H1 (cell line): ENCODE results near the gene SERGEF. TPM values are rescaled to one million over a fixed set of nuclear protein-coding genes. Genes with fewer than 3 reads are reported as not detected.

Experiments used
- CTCF ChIA-PET: fragments of 300-600 bp; sonication (Branson Sonifier 250); formaldehyde crosslinking; loops from one replicate; lab custom pipeline; 2021; ENCODE audit not compliant: partially characterized antibody; lab: Charles Lee
- POLR2A ChIA-PET: fragments of 300-600 bp; sonication (Branson Sonifier 250); formaldehyde crosslinking; loops from one replicate; lab custom pipeline; 2021; ENCODE audit warnings: inconsistent platforms; ENCODE audit not compliant: partially characterized antibody; lab: Charles Lee
- DNase-seq, 2 experiments: peaks; one replicate each; pipeline versions ENCODE4 v3.0.0 to v3.0.0-alpha.2; 2010 to 2022; ENCODE audit warnings: low spot score in 2 of 2, low read depth in 1 of 2, mixed read lengths in 1 of 2
- FAIRE-seq: peaks from 2 replicates; lab custom pipeline; 2011; peaks lifted over from hg19 to GRCh38; lab: Jason Lieb, UNC
- H2AFZ ChIP-seq: 2 replicates; pipeline ENCODE4 v1.8.1; 2012; ENCODE audit warnings: low read length, inconsistent platforms
- H2AK5ac ChIP-seq: 2 replicates; pipeline ENCODE4 v1.6.1; 2013; ENCODE audit warnings: low read depth, low read length
- H2BK120ac ChIP-seq: replicated peaks from 2 replicates; pipeline ENCODE3; 2013; ENCODE audit warnings: low read depth, low read length, inconsistent platforms
- H2BK12ac ChIP-seq: 2 replicates; pipeline ENCODE4 v1.6.1; 2013; ENCODE audit warnings: low read depth, low read length
- H2BK15ac ChIP-seq: 2 replicates; pipeline ENCODE4 v1.6.1; 2013; ENCODE audit warnings: low read length
- H2BK20ac ChIP-seq: 2 replicates; pipeline ENCODE4 v1.6.1; 2013; ENCODE audit warnings: low read length
- H2BK5ac ChIP-seq: 2 replicates; pipeline ENCODE4 v1.6.1; 2013; ENCODE audit warnings: low read depth, low read length
- H3K14ac ChIP-seq: 2 replicates; pipeline ENCODE4 v1.6.1; 2013; ENCODE audit warnings: inconsistent platforms; ENCODE audit not compliant: insufficient read length
- H3K18ac ChIP-seq: 2 replicates; pipeline ENCODE4 v1.6.1; 2013; ENCODE audit warnings: low read length; ENCODE audit errors: extremely low read depth
- H3K23ac ChIP-seq: 2 replicates; pipeline ENCODE4 v1.6.1; 2013; ENCODE audit warnings: inconsistent platforms; ENCODE audit not compliant: insufficient read length
- H3K23me2 ChIP-seq: 2 replicates; pipeline ENCODE4 v1.6.1; 2013; ENCODE audit warnings: low read depth, low read length
- H3K27ac ChIP-seq: 2 replicates; pipeline ENCODE4 v1.6.1; 2011; ENCODE audit warnings: low read depth, low read length, inconsistent platforms
- H3K27me3 ChIP-seq, 4 experiments: replicated peaks in 1 of 4; 1 replicate in 1 of 4; 2 replicates in 3 of 4; pipeline versions ENCODE4 v1.6.1 to v1.8.1; 2011 to 2013; ENCODE audit warnings: low read length in 3 of 4, mild to moderate bottlenecking in 3 of 4, inconsistent platforms in 2 of 4, mixed read lengths in 2 of 4, moderate library complexity in 1 of 4; ENCODE audit not compliant: control insufficient read depth in 3 of 4, insufficient read depth in 3 of 4; ENCODE audit errors: extremely low read depth in 1 of 4
- H3K36me3 ChIP-seq, 4 experiments: 2 replicates each; pipeline versions ENCODE4 v1.6.1 to v1.8.1; 2011 to 2013; ENCODE audit warnings: mild to moderate bottlenecking in 4 of 4, low read length in 3 of 4, moderate library complexity in 2 of 4, control low read depth in 1 of 4, inconsistent platforms in 1 of 4; ENCODE audit not compliant: insufficient read depth in 4 of 4, control insufficient read depth in 2 of 4
- H3K4ac ChIP-seq: replicated peaks from 2 replicates; pipeline ENCODE3; 2013; ENCODE audit warnings: low read length, low read depth, mixed read lengths, inconsistent platforms; ENCODE audit not compliant: insufficient read length
- H3K4me1 ChIP-seq, 4 experiments: replicated peaks in 1 of 4; 1 replicate in 1 of 4; 2 replicates in 3 of 4; pipeline versions ENCODE4 v1.6.1 to v1.8.1; 2011 to 2013; ENCODE audit warnings: low read length in 3 of 4, inconsistent platforms in 2 of 4, mixed read lengths in 1 of 4; ENCODE audit not compliant: insufficient read depth in 4 of 4, control insufficient read depth in 3 of 4
- H3K4me2 ChIP-seq, 2 experiments: 2 replicates each; pipeline versions ENCODE4 v1.6.1 to v1.8.1; 2011 to 2013; ENCODE audit warnings: low read depth in 2 of 2, low read length in 2 of 2, control low read depth in 1 of 2, inconsistent platforms in 1 of 2, mild to moderate bottlenecking in 1 of 2; ENCODE audit not compliant: insufficient read depth in 1 of 2
- H3K4me3 ChIP-seq, 4 experiments: fragments of 200-600, 300-600 bp in 1 of 4; sonication (generic), shearing (Covaris generic), sonication (Bioruptor Twin) in 1 of 4; 2 replicates each; pipeline versions ENCODE4 v1.5.1 to v1.8.1; 2011 to 2016; ENCODE audit warnings: low read length in 4 of 4, low read depth in 3 of 4, control low read depth in 2 of 4, inconsistent platforms in 2 of 4, mild to moderate bottlenecking in 2 of 4, mixed read lengths in 1 of 4, moderate library complexity in 1 of 4; ENCODE audit not compliant: insufficient read depth in 2 of 4; ENCODE audit errors: extremely low read depth in 1 of 4
- H3K56ac ChIP-seq: replicated peaks from 2 replicates; pipeline ENCODE3; 2013; ENCODE audit warnings: low read depth, mild to moderate bottlenecking, mixed read lengths, low read length, inconsistent platforms; ENCODE audit not compliant: insufficient read length
- H3K79me1 ChIP-seq: 2 replicates; pipeline ENCODE4 v1.6.1; 2013; ENCODE audit warnings: low read depth, low read length, control low read depth
- H3K79me2 ChIP-seq, 2 experiments: 2 replicates each; pipeline versions ENCODE4 v1.6.1 to v1.8.1; 2012 to 2013; ENCODE audit warnings: low read length in 2 of 2, mild to moderate bottlenecking in 2 of 2, inconsistent platforms in 1 of 2; ENCODE audit not compliant: insufficient read depth in 2 of 2, control insufficient read depth in 1 of 2
- H3K9ac ChIP-seq, 4 experiments: replicated peaks in 1 of 4; 1 replicate in 1 of 4; 2 replicates in 3 of 4; pipeline versions ENCODE4 v1.6.1 to v1.8.1; 2011 to 2013; ENCODE audit warnings: low read depth in 3 of 4, low read length in 3 of 4, control low read depth in 2 of 4, mild to moderate bottlenecking in 2 of 4, moderate library complexity in 2 of 4, inconsistent platforms in 1 of 4; ENCODE audit errors: extremely low read depth in 1 of 4
- H3K9me3 ChIP-seq, 2 experiments: 2 replicates each; pipeline versions ENCODE4 v1.6.1 to v1.8.1; 2012 to 2013; ENCODE audit warnings: mild to moderate bottlenecking in 2 of 2, moderate library complexity in 2 of 2, control low read depth in 1 of 2, inconsistent platforms in 1 of 2, low read depth in 1 of 2, low read length in 1 of 2, mixed read lengths in 1 of 2; ENCODE audit not compliant: insufficient read depth in 2 of 2
- H4K20me1 ChIP-seq, 2 experiments: replicated peaks in 1 of 2; 2 replicates each; pipeline versions ENCODE3 to v1.8.1; 2011 to 2013; ENCODE audit warnings: inconsistent platforms in 2 of 2, low read length in 2 of 2, mild to moderate bottlenecking in 1 of 2; ENCODE audit not compliant: insufficient read depth in 2 of 2, control insufficient read depth in 1 of 2
- H4K5ac ChIP-seq: 2 replicates; pipeline ENCODE4 v1.6.1; 2013; ENCODE audit warnings: low read length, low read depth, mixed read lengths, inconsistent platforms; ENCODE audit not compliant: insufficient read length
- H4K8ac ChIP-seq: 2 replicates; pipeline ENCODE4 v1.8.0; 2013; ENCODE audit warnings: mild to moderate bottlenecking, moderate library complexity, low read length, inconsistent platforms; ENCODE audit not compliant: insufficient read depth; ENCODE audit errors: extremely low read depth
- H4K91ac ChIP-seq: replicated peaks from 2 replicates; pipeline ENCODE3; 2013; ENCODE audit warnings: low read length, mixed read lengths, inconsistent platforms; ENCODE audit not compliant: insufficient read length
- ATF2 ChIP-seq: IDR thresholded peaks from 2 replicates; pipeline ENCODE4 v1.6.1; 2012; ENCODE audit warnings: low read length, inconsistent platforms
- CEBPB ChIP-seq: IDR thresholded peaks from 2 replicates; pipeline ENCODE4 v1.6.1; 2012; ENCODE audit warnings: low read depth, low read length
- GTF2F1 ChIP-seq: IDR thresholded peaks from 2 replicates; pipeline ENCODE4 v1.6.1; 2012; ENCODE audit warnings: low read depth, low read length, improper control_type of control experiment, borderline replicate concordance
- SP2 ChIP-seq: IDR thresholded peaks from 2 replicates; pipeline ENCODE4 v1.6.1; 2012; ENCODE audit warnings: mild to moderate bottlenecking, low read length, inconsistent platforms
- SP4 ChIP-seq: IDR thresholded peaks from 2 replicates; pipeline ENCODE4 v1.6.1; 2012; ENCODE audit warnings: low read length, inconsistent platforms
- YY1 ChIP-seq: IDR thresholded peaks from 2 replicates; pipeline ENCODE4 v1.6.1; 2011; ENCODE audit warnings: low read depth, mild to moderate bottlenecking, low read length
- WGBS, 2 experiments: shearing (Covaris generic) in 1 of 2; methylation state at CpG; one replicate each; pipeline versions ENCODE4 v1.1.6 to v1.1.7; 2013 to 2015; ENCODE audit warnings: low lambda C conversion rate in 2 of 2, mixed read lengths in 2 of 2, inconsistent platforms in 1 of 2, low coverage in 1 of 2, missing lambda C conversion rate in 1 of 2; ENCODE audit not compliant: insufficient replicate concordance in 2 of 2, insufficient coverage in 1 of 2, insufficient read length in 1 of 2; ENCODE audit errors: extremely low coverage in 1 of 2, missing lambda C conversion rate in 1 of 2; 5-methylcytosine and 5-hydroxymethylcytosine counted together
- polyA plus RNA-seq, 7 experiments: library from polyadenylated mRNA; depleted of rRNA in 3 of 7; stranded (reverse) in 5 of 7; unstranded in 2 of 7; fragments of >200 nt in 5 of 7; fragments of 200-250 nt in 2 of 7; gene quantifications; 1 replicate in 5 of 7; 2 replicates in 1 of 7; 4 replicates in 1 of 7; pipeline versions ENCODE4 v1.2.1 to v1.2.3, GENCODE V29; 2011 to 2013; ENCODE audit warnings: missing spikeins in 2 of 7, mixed read lengths in 2 of 7
- total RNA-seq: library from RNA; stranded (reverse); fragmentation: NEBNext Ultra II Directional; extraction: Animal tissue kit (Norgen Biotek cat#: 25700); gene quantifications from 2 replicates; pipeline ENCODE4 v1.2.1, GENCODE V29; 2021
- TF ChIP-seq, protein P1 (sequence below): IDR thresholded peaks from 2 replicates; pipeline ENCODE4 v1.6.1; 2011; ENCODE audit warnings: low read length, improper control_type of control experiment

Gene SERGEF
- total and polyA plus RNA-seq, 2 of the 8 experiments (the other 6 are each of a cell fraction or from before 2014, with no cell fraction given), result 16.6 to 28.8 TPM

DNA sequence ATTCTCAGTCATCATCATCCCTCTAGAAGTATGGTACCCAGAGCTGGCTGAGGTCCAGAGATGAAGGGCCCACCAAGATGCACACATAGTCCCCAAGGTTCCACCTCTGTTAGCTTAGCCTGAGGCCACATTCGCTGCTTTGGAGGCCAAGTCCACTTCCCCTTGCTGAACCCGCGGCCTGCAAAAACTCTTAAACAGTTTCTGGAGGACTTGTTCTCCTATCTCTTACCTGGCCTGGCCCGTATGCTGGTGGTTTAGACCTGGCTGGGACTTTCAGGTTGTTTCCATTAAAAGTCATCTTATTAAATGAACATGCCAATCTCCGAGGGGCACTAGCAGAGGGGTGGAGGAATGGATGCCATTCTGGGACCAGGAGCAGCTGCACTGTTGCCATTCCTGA lies 213.7 kb downstream of the SERGEF start:
- DNase-seq (no peak), FAIRE-seq (no peak)
- no peak overlapping the region for H2AFZ ChIP-seq
- H3K9ac ChIP-seq, result no peak overlapping the region
- POLR2A ChIA-PET, result no interaction called here
- no peak overlapping the region for H4K91ac ChIP-seq
- no peak overlapping the region for H2BK120ac ChIP-seq
- H3K79me2 ChIP-seq, result no peaks in the 10 kb centered on the region
- no peak overlapping the region for H2BK5ac ChIP-seq
- H2BK20ac ChIP-seq, result no peak overlapping the region
- no peak overlapping the region for H2AK5ac ChIP-seq
- no peaks in the 10 kb centered on the region for H3K23me2 ChIP-seq
- no peaks in the 10 kb centered on the region for H3K79me1 ChIP-seq
- no peak overlapping the region for H3K18ac ChIP-seq
- TF ChIP-seq, protein P1, sequence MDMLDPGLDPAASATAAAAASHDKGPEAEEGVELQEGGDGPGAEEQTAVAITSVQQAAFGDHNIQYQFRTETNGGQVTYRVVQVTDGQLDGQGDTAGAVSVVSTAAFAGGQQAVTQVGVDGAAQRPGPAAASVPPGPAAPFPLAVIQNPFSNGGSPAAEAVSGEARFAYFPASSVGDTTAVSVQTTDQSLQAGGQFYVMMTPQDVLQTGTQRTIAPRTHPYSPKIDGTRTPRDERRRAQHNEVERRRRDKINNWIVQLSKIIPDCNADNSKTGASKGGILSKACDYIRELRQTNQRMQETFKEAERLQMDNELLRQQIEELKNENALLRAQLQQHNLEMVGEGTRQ, result no peak
- no peak for TF ChIP-seq ATF2
- no peak for TF ChIP-seq SP2
- no peak for TF ChIP-seq CEBPB
- TF ChIP-seq SP4, result no peak
- TF ChIP-seq GTF2F1, result no peak
- TF ChIP-seq YY1, result no peak
- TF ChIP-seq, all 59 proteins: peak for 0
- Histone ChIP-seq H3K56ac (no peak overlapping the region), H2BK15ac (no peak overlapping the region), H3K4me3 (no peak overlapping the region), H4K5ac (no peak overlapping the region), H4K8ac (no peak overlapping the region), H3K36me3 (no peaks in the 10 kb centered on the region), H3K27me3 (no peaks in the 10 kb centered on the region; a peak in 1 of 7 replicates), H3K4me2 (no peak overlapping the region), H3K9me3 (peaks cover 0 to 5% of the 10 kb centered on the region in 2 experiments; a peak in 2 of 4 replicates), H4K20me1 (no peaks in the 10 kb centered on the region), H3K23ac (no peak overlapping the region), H3K27ac (no peak overlapping the region), H3K14ac (no peak overlapping the region), H3K4ac (no peak overlapping the region), H2BK12ac (no peak overlapping the region), H3K4me1 (peaks cover 0 to 11% (median 4%) of the 10 kb centered on the region in 4 experiments; a peak in 5 of 7 replicates)
- WGBS, 2 experiments, result 96% methylated on average over 5 of the region's 5 CpGs; no CpG with 5 or more reads in 1 of the 2 experiments
- CTCF ChIA-PET, result interaction anchor here (0.8 to 1.3 kb wide), 3 partner anchors 13 to 63 kb away, joined by 3 to 4 read pairs (median 3); no protein-coding TSS in a partner anchor
